Stimulated activated CD4-positive, alpha-beta T cell treated with anti-CD3 and anti-CD28 coated beads, Interleukin-15, amount 100 ng/mL, for 24 hours (primary cell): ENCODE data around the gene CD247.

ENCODE experiments used
- DNase-seq: peaks from one replicate; pipeline ENCODE4 v3.0.0-alpha.2; 2020

CD247 gene

DNA sequence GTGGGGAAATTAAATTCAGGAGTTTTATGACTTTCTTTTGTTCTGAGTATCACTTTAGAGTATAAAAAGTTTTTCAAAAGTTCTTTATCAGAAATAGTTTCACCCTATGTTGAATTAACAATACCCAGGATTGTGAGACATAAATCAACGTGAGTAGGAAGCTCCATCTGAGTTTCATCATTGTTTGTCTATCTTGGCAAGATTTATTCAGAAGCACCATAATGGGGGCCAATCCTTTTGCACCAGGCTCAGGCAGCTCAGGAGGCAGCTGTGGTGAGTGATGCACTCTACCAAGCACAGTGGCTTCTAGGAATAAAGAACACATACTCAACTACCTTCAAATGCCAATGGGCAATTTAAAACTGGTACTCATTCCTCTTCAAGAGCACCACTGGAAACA lies 23.3 kb upstream of the CD247 start:
- DNase-seq: no peak

GRCh38 chr1:167541003-167541402 lies 22.7 kb upstream of the CD247 start:
- no peak for DNase-seq

- DNase-seq: no peak
Observed at GRCh38 chr1:167538657-167539056, 20.3 kb upstream of the CD247 start.

DNA sequence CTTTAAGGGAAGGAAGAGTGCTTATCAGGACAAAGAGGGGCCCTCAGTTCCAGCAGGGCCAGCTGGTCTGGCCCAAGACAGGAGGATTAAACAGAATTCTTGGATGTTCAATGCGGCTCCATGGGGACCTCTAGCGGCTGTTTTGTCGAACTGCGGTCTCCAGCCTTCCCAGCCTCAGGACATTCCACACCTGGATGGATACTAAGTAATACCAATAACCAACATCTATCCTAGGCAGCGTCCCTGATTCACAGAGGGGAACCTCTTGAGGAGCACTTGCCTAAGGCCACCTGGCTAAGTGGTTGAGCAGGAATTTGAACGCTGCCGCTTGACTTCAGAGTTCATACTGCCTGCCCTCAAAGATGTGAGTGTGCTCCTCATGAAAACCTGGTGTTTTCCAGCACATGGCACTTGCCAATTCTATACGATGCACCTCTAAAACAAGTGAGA lies 15.5 kb upstream of the CD247 start:
- DNase-seq: peak; percentile 71

GRCh38 chr1:167532964-167533824 lies 14.9 kb upstream of the CD247 start:
- no peak for DNase-seq

GRCh38 chr1:167532375-167532774 lies 14.0 kb upstream of the CD247 start:
- no peak for DNase-seq

DNA sequence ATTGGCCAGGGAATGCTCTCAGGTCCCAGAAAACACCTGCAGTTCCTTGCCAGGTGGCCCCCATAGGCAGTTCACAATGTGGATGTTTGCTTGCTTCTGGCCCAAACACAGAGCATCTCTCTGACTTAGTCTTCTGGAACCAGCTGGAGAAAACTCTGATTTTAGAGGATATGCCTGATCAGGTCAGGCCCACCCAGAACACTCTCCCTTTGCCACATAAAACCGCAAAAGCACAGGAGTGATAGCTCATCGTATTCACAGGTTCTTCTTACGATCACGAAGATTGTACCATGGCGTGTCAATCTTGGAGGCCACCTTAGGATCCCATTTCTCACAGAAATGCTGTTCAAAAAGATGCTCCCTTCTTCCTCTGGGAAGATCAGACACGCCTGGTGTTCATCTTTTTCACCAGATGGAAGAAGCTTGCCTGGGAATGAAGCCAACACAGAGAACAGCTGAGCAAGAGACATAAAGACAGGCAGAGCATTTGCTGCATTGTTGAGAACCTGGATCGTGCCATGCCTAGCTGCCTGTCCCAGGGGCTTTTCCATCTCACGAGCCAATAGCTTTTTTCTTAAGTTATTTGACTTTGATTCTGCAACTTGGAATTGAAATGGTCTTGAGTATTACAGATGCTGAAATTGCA lies 11.6 kb upstream of the CD247 start:
- no peak for DNase-seq

DNA sequence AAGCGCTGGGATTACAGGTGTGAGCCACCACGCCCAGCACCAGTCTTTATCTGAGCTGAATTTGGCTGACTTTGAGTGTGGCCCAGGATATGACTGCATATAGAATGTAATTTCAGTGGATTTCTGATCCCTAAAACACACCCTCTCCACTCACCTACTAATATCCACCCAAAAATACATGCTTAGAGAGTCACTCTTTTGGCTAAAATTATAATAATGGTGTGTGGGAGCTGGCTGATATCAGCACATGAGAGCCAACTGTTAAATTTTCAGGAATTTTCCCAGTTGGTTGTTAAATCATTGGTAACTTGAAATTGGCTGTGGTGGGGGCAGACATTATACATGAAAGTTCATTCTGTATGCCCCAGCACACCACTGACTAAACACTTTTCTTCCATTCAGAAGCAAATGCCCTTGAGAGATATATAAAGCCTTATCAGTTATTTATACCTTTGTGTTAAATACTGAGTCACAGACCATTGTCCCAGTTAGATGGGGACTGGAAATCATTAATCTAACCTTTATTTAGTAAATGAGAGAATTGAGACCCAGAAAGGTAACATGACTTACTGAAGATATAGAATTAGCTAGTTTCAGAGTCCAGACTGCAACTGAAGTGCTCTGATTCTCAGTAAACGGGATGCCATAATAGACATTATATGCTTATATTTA lies 9.9 kb upstream of the CD247 start:
- no peak for DNase-seq

- no peak for DNase-seq
Observed at GRCh38 chr1:167526667-167527383, 8.5 kb upstream of the CD247 start.

GRCh38 chr1:167524651-167525050 lies 6.3 kb upstream of the CD247 start:
- no peak for DNase-seq

DNA sequence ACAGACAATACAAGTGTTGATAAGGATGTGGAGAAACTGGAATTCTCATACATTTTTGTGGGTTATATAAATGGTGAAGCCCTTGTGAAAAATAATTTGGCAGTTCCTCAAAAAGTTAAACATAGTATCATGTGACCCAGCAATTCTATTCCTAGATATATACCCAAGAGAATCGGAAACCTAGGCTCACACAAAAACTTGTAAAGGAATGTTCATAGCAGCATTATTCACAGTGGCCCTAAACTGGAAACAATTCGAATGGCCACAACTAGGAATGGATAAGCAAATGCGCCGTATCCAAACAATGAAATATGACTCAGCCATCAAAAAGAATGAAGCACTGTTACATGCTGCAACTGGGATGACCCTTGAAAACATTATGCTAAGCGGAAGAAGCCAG lies 3.9 kb upstream of the CD247 start:
- DNase-seq: no peak

DNA sequence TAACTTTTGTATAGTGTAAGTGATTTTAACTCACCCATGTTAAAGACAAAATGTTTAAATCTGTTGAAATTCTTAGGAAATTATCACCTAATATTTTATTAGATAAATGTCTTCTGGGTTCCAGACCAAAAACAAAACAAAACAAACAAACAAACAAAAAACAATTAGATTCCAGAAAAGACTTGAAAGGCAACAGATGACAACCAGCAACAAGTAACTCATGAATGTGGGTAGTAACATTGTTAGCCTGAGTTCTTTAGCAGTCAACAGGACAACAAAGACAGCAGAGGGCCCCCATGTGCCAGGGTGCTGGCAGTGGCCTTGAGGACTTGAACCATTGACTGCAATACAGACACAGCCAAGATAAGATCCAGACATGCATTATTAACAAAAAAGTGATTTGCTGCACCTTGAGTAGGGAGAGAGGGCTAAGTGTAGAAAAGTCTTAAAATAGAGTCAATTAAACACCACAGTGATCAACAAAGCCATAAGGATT lies 2.4 kb upstream of the CD247 start:
- DNase-seq: no peak

DNA sequence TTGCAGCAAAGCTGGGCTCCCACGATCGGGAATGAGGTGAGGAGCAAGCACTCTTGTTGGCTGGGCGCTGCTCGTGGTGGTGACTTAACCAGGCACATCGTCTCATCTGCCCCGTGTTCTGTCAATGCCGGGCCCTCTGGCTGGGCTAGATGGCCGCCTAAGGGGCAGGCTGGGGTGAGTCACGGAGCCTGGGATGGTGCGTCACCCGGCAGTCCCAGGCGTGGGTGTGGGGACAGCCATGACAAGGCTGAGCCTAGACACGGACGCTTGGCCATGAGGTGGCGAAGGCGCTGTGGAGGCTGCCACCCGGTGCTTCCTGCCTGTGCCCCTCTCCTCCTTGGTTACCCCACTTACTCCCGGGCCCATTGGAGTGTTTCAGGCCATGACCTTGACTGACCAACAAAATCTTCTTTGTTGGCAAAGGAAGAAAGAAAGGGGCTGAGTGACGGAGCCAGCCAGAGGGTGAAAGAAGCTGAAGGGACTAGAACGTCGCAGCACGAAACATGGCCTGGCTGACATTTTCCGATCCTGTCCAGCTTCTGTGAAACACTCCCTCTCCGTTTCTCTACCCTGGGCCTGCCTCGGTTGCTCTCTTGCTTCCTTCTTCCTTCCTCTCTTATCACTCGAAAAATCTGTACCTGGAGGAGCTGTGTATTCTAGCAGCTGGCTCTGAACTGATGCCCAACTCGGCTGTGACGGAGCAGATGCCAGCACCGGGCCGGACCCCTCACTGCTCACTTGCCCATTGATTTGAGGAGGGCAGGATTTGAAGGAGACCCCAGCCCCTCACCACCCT lies 596 bp downstream of the CD247 start:
- peak; percentile 96 for DNase-seq

DNA sequence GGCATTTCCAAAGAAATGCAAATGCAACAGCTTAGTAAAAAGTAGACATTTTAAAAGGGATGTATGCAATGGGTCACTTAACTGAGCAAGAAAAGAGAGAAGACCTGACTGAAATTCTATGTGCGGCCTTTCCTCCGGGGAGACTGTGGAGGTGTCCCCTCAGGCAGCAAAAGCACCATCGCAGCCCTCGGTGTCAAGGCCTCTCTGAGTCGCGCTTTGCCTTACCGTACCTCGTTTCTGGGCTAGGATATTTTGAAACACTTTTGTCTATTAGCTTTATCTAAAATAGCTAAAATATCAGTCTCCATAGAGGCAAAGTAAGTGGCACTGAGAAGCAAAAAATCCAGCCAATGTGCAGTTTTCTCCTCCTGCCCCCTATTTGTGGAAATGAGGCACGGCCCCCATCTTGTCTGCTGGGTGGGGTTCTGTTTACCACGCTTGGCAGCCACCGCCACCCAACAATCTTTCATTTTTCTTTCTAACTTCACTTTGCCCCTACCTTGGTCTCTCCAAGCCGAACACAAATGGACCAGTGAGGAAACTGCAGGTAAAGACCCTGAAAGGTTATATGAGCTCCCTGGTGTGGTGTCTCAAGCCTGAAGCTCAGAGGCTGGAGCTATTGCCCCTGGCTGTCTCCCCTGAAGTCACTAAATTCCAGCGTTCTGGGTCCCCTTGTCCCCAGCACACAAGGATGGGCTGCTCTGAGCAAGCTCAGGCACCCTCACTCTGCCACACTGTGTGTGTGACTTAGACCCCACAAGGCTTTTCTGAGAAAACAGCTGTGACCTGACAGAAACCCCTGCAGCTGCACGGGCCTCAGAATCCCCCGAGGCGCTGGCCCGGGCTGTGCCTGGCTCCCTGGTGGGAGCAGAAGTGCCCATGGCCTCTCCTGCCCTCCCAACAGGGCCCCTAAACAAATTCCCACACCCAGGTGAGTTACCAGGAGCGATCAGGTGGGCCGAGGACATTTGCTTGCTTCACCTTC lies 1.6 kb downstream of the CD247 start:
- peak; percentile 47 for DNase-seq

GRCh38 chr1:167515893-167516321 lies 2.4 kb downstream of the CD247 start:
- DNase-seq: no peak

- no peak for DNase-seq
Observed at GRCh38 chr1:167515461-167515860, 2.9 kb downstream of the CD247 start.

DNA sequence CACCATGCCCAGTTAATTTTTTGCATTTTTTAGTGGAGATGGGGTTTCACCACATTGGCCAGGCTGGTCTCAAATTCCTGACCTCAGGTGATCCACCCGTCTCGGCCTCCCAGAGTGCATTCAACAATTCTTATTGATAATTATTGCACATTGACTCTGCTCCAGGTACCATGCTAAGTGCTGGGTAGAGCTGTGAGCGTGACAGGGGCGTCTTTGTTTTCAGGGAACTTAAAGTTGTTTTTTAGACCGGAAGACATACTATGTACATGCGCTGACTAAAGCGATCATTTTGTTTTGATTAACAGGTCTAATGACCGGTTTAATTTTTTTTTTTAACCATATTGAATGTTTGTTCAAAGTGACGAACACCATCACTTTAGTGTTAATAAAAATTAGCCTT lies 4.0 kb downstream of the CD247 start:
- no peak for DNase-seq

GRCh38 chr1:167512046-167512654 lies 6.2 kb downstream of the CD247 start:
- no peak for DNase-seq

DNA sequence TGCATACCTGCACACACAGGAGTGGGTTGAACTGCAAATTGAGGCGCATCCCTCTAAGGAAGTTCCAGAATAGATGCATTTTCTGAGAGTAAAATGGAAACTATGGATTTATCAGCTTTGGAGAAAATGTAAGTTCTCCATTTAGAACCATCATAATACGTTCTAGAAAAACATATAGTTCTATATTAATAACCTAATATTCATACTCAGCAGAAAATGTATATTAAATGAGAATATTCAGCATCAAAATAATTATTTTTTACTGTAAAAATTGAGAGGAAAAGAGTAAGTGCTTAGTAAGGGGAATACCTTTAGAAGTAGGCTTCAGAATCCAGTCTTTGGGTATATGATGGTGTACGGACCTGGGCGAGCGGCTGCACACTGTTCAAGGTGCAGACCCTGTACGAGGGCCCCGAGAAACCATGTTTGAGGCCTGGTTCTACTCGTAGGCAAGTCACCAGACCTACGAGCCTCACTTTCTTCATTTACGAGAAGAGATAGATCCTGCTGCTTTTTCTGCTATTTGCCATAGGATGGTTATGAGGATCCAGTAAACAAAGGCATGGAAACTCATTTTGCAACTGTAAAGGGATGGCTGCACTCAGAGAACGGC lies 6.8 kb downstream of the CD247 start:
- no peak for DNase-seq

GRCh38 chr1:167510881-167511280 lies 7.4 kb downstream of the CD247 start:
- DNase-seq: no peak
